CD4-positive, alpha-beta T cell treated with Interleukin-1 beta for 1 hour (primary cell): ENCODE data around the gene TXNDC15.

Experiments
- DNase-seq, 2 donors: peaks; one replicate each; pipeline ENCODE4 v3.0.0-alpha.2; 2020 to 2022

TXNDC15 gene

GRCh38 chr5:134920848-134921575 lies 46.8 kb downstream of the TXNDC15 start:
- no peak for DNase-seq

DNA sequence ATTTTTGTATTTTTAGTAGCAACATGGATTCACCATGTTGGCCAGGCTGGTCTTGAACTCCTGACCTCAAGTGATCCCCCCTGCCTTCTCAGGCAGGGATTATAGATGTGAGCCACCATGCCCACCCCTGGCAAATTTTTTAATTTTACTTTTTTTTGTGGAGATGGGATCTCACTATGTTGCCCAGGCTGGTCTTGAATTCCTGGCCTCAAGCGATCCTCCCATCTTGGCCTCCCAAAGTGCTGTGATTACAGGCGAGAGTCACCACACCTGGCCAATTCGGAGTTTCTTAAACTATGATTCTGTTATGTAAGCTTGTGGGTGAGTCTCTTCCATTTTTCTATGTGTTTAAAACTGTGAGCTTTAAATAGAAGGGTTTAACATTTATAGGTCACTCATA lies 58.3 kb downstream of the TXNDC15 start:
- no peak for DNase-seq

DNA sequence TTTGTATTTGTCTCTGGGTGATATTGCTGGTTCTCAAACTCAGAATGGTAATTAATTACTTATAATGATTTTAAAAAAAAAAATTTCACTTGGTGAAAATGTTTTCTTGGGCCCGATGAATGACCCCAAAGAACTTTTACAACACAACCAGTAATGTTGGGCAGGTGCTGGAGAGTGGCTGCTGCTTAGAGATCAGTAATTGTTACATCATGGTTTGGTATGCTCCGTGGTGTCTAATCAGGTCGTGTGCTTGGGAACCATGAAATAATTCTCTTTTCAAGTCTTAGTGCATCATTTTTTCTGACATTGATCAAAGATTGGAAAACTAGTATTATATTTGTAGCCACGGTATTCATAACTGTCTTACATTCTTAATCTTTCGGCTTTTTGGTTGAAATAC lies 60.0 kb downstream of the TXNDC15 start:
- no peak for DNase-seq

DNA sequence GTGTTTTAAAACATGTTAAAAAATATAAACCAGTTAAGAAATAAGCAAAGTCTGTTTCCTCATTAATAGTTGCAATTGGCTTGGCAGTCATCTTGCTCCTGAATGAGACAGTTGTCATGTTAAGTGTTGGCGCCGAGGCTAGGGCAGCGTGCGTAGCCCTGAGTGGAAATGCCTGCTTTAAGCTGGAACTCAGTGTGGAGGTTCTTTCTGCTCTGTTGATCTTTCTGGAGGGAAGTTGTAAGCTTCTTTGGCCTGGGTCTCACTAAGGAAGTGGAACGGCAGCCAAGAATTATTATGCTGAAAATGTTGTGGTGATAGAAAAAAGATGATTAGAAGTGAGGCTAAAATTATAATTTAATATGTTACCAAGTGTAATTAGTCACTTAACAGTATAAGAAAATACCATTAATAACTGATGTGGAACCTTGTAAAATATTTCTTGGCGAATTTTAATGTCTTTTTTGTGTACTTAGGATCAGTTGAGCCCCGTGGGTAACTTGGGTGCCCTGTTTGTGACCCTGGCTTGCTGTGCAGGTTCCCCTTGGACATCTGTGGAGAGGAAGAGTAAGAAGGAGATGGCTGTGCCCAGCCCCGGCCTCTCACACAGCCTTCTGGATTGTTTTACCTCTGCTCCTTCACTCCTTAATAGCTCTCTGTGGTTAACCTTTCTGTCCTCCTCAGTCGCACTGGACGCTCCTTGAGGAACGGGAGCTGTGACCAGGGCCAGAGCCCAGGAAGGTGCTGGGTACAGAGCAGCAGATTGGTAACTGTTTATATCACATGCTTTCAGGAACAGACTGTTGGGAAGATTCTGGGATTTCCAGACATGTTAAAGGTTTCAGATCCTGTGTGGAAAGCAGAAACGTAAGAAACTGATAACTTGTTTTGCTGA lies 61.8 kb downstream of the TXNDC15 start:
- DNase-seq: no peak

- DNase-seq: no peak
Observed at GRCh38 chr5:134937526-134937925, 63.4 kb downstream of the TXNDC15 start.

GRCh38 chr5:134938030-134938429 lies 63.9 kb downstream of the TXNDC15 start:
- DNase-seq: no peak

GRCh38 chr5:134939500-134939899 lies 65.3 kb downstream of the TXNDC15 start:
- no peak for DNase-seq

DNA sequence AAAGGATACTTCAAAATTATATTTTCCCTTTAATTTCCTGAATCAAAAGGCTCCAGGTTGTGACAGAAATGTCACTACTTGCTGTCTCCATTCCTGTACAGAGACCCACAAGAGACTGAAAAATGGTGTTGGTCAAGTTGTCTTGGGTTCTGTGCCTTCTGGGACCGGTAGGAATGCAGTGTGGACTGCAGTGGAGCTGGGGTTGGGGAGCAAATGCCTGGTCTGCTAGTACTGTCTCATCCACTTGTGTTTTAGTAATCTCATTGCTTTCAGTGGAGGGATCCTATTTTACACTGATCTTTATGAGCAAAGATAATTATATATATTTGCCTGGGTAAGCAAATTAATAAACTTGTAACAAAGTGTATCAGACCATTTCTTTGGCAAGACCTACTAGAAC lies 69.4 kb downstream of the TXNDC15 start:
- DNase-seq: no peak

- no peak for DNase-seq
Observed at GRCh38 chr5:134944630-134945029, 70.5 kb downstream of the TXNDC15 start.

DNA sequence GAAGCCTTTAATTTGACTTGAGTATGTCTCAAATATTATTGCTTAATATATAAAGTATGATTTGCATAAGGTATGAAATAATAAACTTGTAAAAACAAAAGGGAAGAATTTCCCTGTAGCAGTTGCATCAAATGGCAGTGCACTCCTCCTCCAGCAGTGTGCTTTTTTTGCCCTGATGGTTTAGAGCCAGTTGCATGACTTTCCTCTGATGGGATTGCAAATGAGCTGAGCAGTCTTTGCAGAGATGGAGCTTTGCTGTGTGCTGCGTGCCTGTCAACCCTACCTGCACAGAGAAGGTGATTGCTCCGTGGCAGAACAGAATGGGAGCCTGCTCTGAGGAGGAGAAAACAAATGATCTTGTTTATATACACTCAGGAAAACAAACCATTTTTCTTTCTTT lies 70.9 kb downstream of the TXNDC15 start:
- no peak for DNase-seq

- DNase-seq: no peak
Observed at GRCh38 chr5:134948911-134949310, 74.7 kb downstream of the TXNDC15 start.

- DNase-seq: no peak
Observed at GRCh38 chr5:134949316-134949715, 75.1 kb downstream of the TXNDC15 start.
